Left colon (tissue), 2 donors: ENCODE data around the gene CIAO2B. TPM values are rescaled to one million over a fixed set of nuclear protein-coding genes. Genes with fewer than 3 reads are reported as not detected.
"Not testable (repeated sequence)": the region's sequence is repeated elsewhere in the genome, so short reads cannot be mapped to it uniquely, and the experiment has no call there.

ENCODE experiments used
- ATAC-seq: fragments of 200-7000 bp; cut with Tn5 transposase; one replicate; pipeline ENCODE4 v1.9.1; 2020; ENCODE audit warnings: mild to moderate bottlenecking, moderate library complexity
- DNase-seq, 2 donors: peaks; one replicate each; pipeline ENCODE4 v3.0.0-alpha.2; 2020
- intact Hi-C, 2 donors: fragments of 100-400 bp; cut with DNase I in 1 of 2; cut with micrococcal nuclease in 1 of 2; formaldehyde crosslinking; loops; one replicate each; pipeline versions ENCODE4 v1.11.2 to v1.14.0; 2022; cut with DNase I, micrococcal nuclease
- long read RNA-seq: library from polyadenylated mRNA; unstranded; transcript quantifications from one replicate; pipeline ENCODE4 v2.0.0, GENCODE V29; 2021
- total RNA-seq, 2 donors: library from RNA; stranded (reverse); fragmentation: NEBNext Ultra II Directional; extraction: Animal tissue kit (Norgen Biotek cat#: 25700); gene quantifications; one replicate each; pipeline ENCODE4 v1.2.1, GENCODE V29; 2021
- donor health status: DM: no; HTN: no; CAD: no.
- donor health status: DM: yes; HTN: yes; CAD: no.

Gene CIAO2B
- 100 to 1,000 TPM in 1 of 2 donors, 10 to 100 TPM in 1; 82.7 to 109 TPM for total RNA-seq
- long read RNA-seq, transcript CIAO2B-201 (5 exons, 676 nt), result major isoform, 22 of 22 reads
- long read RNA-seq, partial matches to known transcripts, result 0 of 22 reads
- long read RNA-seq, other reads (novel, unspliced or antisense), result 0 of 22 reads

DNA sequence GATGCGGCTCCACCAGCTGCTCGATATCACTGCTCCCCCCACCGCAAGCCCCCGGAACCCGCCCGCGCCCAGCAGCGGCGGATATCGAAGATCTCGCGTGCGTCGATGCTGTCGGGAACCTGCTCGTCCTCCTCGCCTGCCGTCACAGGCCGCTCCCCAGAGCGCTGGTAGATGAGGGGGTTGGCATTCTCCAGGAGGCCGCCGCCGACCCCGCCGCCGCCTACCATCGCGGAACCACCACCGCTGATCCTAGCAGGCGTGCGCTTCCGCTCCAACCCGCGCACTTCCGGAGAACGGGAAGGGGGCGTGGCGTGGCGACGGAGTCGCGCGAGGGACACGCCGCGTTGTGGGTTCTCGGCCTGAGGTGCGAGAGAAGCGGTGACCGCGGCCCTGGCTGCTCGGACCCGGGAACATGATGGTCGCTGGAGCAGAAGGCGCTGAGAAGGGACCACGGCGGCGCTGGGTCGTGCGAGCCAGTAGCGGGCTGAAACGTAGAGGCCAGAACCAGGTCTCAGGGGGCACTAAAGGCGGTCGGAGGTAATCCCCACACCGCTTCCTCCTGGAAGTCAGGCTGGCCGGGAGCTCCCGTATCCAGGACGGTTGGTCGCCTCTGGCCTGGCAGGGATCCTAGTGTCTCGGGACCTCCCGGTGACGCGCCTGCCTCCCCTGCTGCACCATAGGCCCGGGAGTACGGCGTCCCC is at the start of gene CIAO2B:
Gene CIAO2B, minus strand, starts transcription at position 265 of the 701 bp plus-strand sequence. Its CDS starts 38 bp downstream, at position 227.
- intact Hi-C loops, result loop anchor here in 1 of 2 donors (5.0 kb wide), 1 partner anchor 37 kb away; no protein-coding TSS in a partner anchor
- ATAC-seq (peak; percentile 65), DNase-seq (peak; percentile 86 to 93)

- intact Hi-C loops, result no loop called here
- DNase-seq (no peak), ATAC-seq (no peak)
These were observed 48.8 kb upstream of the CIAO2B start for GRCh38 chr16:66983033-66983432.

DNA sequence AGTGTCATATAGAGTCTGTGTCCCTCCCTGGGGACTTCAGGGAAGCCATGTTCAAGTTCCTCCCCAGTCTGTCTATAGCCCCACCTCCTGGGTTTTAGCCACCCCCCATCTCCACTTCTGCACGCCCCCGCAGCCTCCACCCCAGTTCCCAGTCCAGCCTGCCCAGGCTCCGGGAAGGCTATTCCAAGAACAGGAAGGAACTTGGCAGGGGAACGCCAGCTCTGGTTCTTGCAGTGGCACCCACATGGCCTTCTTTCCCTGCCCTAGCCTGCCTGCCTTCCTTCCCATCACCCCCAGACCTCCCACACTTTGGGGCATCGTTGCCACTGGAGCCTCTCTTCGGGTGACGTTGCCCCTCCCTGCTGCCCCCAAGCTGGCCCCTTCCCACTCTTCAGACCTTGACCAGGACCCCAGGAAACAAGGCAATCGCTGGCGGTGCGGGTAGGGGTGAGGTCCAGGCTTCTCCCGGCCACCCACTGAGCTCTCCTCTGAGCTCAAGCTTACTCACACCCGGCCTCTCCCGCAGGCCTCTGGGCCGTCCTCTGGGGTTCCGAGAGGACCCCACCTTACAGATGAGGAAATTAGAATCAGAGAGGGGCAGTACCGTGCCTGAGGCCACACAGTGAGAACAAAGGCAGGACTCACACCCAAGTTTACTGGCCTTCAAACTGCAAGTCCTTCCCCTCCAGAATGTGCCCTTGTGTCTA is 45.0 kb upstream of the CIAO2B start:
- DNase-seq (no peak), ATAC-seq (no peak)
- intact Hi-C loops, result loop anchor here (5.0 to 10.0 kb wide), 2 partner anchors 176 to 178 kb away; partner anchors contain the start of genes FBXL8 (in 2 of the 2), TRADD (in 2 of the 2) and B3GNT9 (in 1 of the 2)

- DNase-seq (peak; percentile 84 to 95), ATAC-seq (peak; percentile 87)
- intact Hi-C loops, result loop anchor here (5.0 to 10.0 kb wide), 2 partner anchors 177 to 180 kb away; partner anchors contain the start of genes FBXL8 (in 2 of the 2), TRADD (in 2 of the 2) and B3GNT9 (in 1 of the 2)
These were observed 43.3 kb upstream of the CIAO2B start for GRCh38 chr16:66977341-66978113.

GRCh38 chr16:66976746-66977145 is 42.5 kb upstream of the CIAO2B start:
- ATAC-seq, result peak; percentile 35
- intact Hi-C loops, result loop anchor here (5.0 to 10.0 kb wide), 2 partner anchors 178 to 181 kb away; partner anchors contain the start of genes FBXL8 (in 2 of the 2), TRADD (in 2 of the 2) and B3GNT9 (in 1 of the 2)
- peak in 1 of 2 donors; percentile 44 for DNase-seq

DNA sequence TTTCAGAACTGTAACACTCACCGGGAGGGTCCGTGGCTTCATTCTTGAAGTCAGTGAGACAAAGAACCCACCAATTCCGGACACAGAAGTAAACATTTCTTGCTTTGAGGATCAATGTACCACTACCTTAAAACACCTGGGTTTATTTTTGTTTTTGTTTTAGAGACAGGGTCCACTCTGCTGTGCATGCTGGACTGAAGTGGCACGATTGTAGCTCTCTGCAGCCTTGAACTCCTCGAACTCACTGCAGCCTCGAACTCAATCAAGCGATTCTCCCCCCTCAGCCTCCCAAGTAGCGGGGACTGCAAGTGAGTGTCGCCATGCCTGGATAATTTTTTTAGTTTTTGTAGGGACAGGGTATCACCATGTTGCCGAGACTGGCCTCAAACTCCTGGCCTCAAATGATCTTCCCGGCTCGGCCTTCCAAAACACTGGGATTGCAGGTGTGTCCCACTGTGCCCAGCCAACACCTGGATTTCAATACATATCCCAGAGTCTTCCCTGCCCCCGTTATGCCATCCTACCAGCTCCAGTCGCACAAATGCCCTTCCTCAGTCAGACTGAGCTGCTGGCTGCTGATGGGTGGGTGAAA is 41.2 kb upstream of the CIAO2B start:
- DNase-seq, result no peak
- intact Hi-C loops, result loop anchor here (5.0 to 10.0 kb wide), 2 partner anchors 179 to 182 kb away; partner anchors contain the start of genes FBXL8 (in 2 of the 2), TRADD (in 2 of the 2) and B3GNT9 (in 1 of the 2)
- no peak for ATAC-seq

DNA sequence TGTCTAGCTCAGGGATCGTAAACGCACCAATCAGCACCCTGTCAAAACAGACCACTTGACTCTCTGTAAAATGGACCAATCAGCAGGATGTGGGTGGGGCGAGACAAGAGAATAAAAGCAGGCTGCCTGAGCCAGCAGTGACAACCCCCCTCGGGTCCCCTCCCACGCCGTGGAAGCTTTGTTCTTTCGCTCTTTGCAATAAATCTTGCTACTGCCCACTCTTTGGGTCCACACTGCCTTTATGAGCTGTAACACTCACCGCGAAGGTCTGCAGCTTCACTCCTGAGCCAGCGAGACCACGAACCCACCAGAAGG is 40.7 kb upstream of the CIAO2B start:
- peak in 1 of 2 donors; percentile 53 for DNase-seq
- ATAC-seq, result not testable (repeated sequence)
- intact Hi-C loops, result loop anchor here (5.0 to 10.0 kb wide), 2 partner anchors 180 to 182 kb away; partner anchors contain the start of genes FBXL8 (in 2 of the 2), TRADD (in 2 of the 2) and B3GNT9 (in 1 of the 2)

- intact Hi-C loops, result loop anchor here in 1 of 2 donors (10.0 kb wide), 1 partner anchor 180 kb away; the partner anchor contains the start of genes B3GNT9, FBXL8 and TRADD
- not testable (repeated sequence) for DNase-seq, ATAC-seq
These were observed 40.1 kb upstream of the CIAO2B start for GRCh38 chr16:66974156-66974931.

DNA sequence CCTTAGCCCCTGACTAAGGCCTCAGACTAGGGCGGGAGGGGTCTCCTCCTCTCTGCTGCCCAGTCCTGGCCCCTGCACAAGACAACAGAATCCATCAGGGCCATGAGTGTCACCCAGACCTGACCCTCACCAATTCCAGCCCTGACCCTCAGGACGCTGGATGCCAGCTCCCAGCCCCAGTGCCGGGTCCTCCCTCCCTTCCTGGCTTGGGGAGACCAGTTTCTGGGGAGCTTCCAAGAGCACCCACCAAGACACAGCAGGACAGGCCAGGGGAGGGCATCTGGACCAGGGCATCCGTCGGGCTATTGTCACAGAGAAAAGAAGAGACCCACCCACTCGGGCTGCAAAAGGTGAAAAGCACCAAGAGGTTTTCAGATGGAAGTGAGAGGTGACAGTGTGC is 39.5 kb upstream of the CIAO2B start:
- ATAC-seq, result no peak
- no peak for DNase-seq
- intact Hi-C loops, result loop anchor here in 1 of 2 donors (10.0 kb wide), 1 partner anchor 181 kb away; the partner anchor contains the start of genes B3GNT9, FBXL8 and TRADD

- no peak for DNase-seq
- intact Hi-C loops, result loop anchor here in 1 of 2 donors (10.0 kb wide), 1 partner anchor 182 kb away; the partner anchor contains the start of genes B3GNT9, FBXL8 and TRADD
- ATAC-seq, result no peak
These were observed 38.8 kb upstream of the CIAO2B start for GRCh38 chr16:66972983-66973382.

DNA sequence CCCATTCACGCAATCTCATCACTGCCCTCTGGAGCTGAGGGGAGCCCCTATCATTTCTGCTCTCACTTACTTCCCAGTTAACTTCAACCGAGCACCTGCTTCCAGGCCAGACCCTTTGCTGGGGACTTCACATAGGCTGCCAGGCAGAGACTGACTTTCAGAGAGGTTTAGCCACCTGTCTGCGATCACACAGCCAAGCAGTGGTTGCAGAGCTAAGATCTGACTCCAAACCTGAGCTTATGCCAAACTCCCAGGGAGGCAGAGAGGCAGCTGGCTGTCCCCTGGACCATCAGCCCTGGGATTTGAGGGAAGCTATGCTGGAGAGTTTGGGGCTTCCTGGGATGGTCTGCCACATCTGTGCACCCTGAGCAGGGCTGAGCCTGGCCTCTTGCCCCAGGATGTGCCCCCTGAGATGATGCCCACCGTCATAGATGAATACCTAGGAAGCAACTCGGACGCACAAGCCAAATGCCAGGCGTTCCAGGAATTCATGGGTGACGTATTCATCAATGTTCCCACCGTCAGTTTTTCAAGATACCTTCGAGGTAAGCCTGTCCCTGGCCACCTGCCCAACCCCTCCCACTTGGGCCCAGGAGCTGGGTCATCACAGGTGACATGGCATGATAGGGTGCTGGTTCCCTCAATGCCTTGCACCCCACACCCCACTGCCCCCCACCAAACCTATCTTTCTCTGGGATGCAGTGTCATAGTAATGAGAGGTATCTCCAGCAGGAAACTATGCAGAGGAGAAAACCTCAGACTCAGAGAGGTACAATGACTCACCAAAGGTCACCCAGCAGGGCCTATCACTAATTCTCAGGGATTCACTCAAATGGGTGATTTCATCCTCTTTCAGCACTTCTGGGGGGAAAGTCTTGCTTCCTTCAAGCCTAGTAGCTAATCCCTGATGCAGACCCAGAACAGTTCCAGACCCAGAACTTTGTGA is 36.8 kb upstream of the CIAO2B start:
- DNase-seq (no peak), ATAC-seq (no peak)
- intact Hi-C loops, result loop anchor here in 1 of 2 donors (10.0 kb wide), 1 partner anchor 184 kb away; the partner anchor contains the start of genes B3GNT9, FBXL8 and TRADD

GRCh38 chr16:66968847-66969246 is 34.6 kb upstream of the CIAO2B start:
- DNase-seq (no peak), ATAC-seq (no peak)
- intact Hi-C loops, result no loop called here

- intact Hi-C loops, result no loop called here
- no peak for DNase-seq
- no peak for ATAC-seq
These were observed 29.8 kb upstream of the CIAO2B start for GRCh38 chr16:66964049-66964448.

DNA sequence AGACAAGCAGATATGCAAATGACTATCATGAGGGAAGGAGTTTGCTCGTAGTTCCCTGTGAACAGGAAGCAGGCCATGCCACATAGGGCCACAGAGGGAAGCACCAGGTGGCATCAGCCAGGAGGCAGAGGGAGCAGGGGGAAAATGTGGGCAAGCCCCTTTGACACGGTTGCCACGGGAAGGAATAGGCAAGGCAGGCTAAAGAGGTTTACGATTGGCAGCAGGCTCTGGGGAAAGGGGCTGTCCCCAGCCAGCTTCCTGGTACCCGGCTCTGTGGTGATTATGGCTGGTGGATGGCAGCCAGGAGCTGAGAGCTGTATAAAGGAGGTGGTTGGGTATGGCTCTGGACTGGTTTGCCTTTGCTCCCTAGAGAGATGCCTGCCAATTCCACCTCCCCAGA is 27.7 kb upstream of the CIAO2B start:
- DNase-seq (peak; percentile 86 to 90), ATAC-seq (peak; percentile 85)
- intact Hi-C loops, result no loop called here

- peak; percentile 76 for ATAC-seq
- peak; percentile 88 to 90 for DNase-seq
- intact Hi-C loops, result no loop called here
These were observed 27.0 kb upstream of the CIAO2B start, which contains the start of gene CES3 for GRCh38 chr16:66961065-66961744. TSS of gene CES3 (plus strand) at chr16:66961266. CDS start at chr16:66961308, 42 bp downstream.
